Stimulated activated CD4-positive, alpha-beta T cell treated with anti-CD3 and anti-CD28 coated beads, TNF-alpha, amount 100 ng/mL, for 1 hour (primary cell): ENCODE results near the gene NUBPL.
"Not testable (repeated sequence)": the region's sequence is repeated elsewhere in the genome, so short reads cannot be mapped to it uniquely, and the experiment has no call there.

Experiments used
- DNase-seq, 3 donors: peaks; one replicate each; pipeline ENCODE4 v3.0.0-alpha.2; 2020; ENCODE audit warnings: low read depth in 3 of 3, low spot score in 1 of 3

The NUBPL gene

GRCh38 chr14:31576949-31577348, 15.7 kb downstream of the NUBPL start:
- DNase-seq = no peak

- DNase-seq = no peak
Measured at GRCh38 chr14:31578266-31578665, 17.1 kb downstream of the NUBPL start.

GRCh38 chr14:31578792-31579501, 17.7 kb downstream of the NUBPL start:
- no peak for DNase-seq

- DNase-seq = no peak
Measured at GRCh38 chr14:31580234-31580633, 19.0 kb downstream of the NUBPL start.

GRCh38 chr14:31582286-31582691, 21.1 kb downstream of the NUBPL start:
- DNase-seq = no peak

GRCh38 chr14:31582836-31583452, 21.7 kb downstream of the NUBPL start:
- DNase-seq = no peak

GRCh38 chr14:31590206-31590605, 29.0 kb downstream of the NUBPL start:
- no peak for DNase-seq

- no peak for DNase-seq
Measured at GRCh38 chr14:31592122-31592521, 30.9 kb downstream of the NUBPL start.

GRCh38 chr14:31592631-31593030, 31.4 kb downstream of the NUBPL start:
- DNase-seq = no peak

GRCh38 chr14:31596342-31597095, 35.3 kb downstream of the NUBPL start:
- no peak for DNase-seq

GRCh38 chr14:31605702-31606101, 44.5 kb downstream of the NUBPL start:
- no peak for DNase-seq

GRCh38 chr14:31611778-31612433, 50.7 kb downstream of the NUBPL start:
- no peak for DNase-seq

- no peak for DNase-seq
Measured at GRCh38 chr14:31613188-31613587, 52.0 kb downstream of the NUBPL start.

GRCh38 chr14:31618884-31619283, 57.7 kb downstream of the NUBPL start:
- not testable (repeated sequence) for DNase-seq

GRCh38 chr14:31619440-31619839, 58.2 kb downstream of the NUBPL start:
- DNase-seq = no peak

- not testable (repeated sequence) for DNase-seq
Measured at GRCh38 chr14:31620898-31621297, 59.7 kb downstream of the NUBPL start.

GRCh38 chr14:31622060-31622459, 60.9 kb downstream of the NUBPL start:
- no peak for DNase-seq

- DNase-seq = not testable (repeated sequence)
Measured at GRCh38 chr14:31652900-31653299, 91.7 kb downstream of the NUBPL start.

GRCh38 chr14:31657917-31658316, 96.7 kb downstream of the NUBPL start:
- no peak for DNase-seq

GRCh38 chr14:31659278-31659677, 98.1 kb downstream of the NUBPL start:
- DNase-seq = no peak

- DNase-seq = no peak
Measured at GRCh38 chr14:31660191-31660590, 99.0 kb downstream of the NUBPL start.

GRCh38 chr14:31660728-31661127, 99.5 kb downstream of the NUBPL start:
- no peak for DNase-seq
